Esophagus squamous epithelium (tissue), 4 donors: ENCODE data around the gene DKK3.

Experiments used
- POLR2A ChIP-seq, 4 donors: fragments of 450-650 bp; IDR thresholded peaks; one replicate each; pipeline ENCODE4 v1.6.1; 2017; ENCODE audit warnings: antibody characterized with exemption in 4 of 4, mild to moderate bottlenecking in 4 of 4, moderate library complexity in 3 of 4
- TF ChIP-seq, protein P1 (sequence below), 6 experiments: fragments of 450-650 bp in 4 of 6; fragments of 200-600 bp in 2 of 6; sonication (generic) in 2 of 6; IDR thresholded peaks; one replicate each; pipeline ENCODE4 v1.5.1; 2016 to 2019; ENCODE audit warnings: antibody characterized with exemption in 6 of 6, mild to moderate bottlenecking in 4 of 6, moderate library complexity in 4 of 6

GRCh38 chr11:11952036-11952435 lies 56.4 kb downstream of the DKK3 start:
- TF ChIP-seq, protein P1, sequence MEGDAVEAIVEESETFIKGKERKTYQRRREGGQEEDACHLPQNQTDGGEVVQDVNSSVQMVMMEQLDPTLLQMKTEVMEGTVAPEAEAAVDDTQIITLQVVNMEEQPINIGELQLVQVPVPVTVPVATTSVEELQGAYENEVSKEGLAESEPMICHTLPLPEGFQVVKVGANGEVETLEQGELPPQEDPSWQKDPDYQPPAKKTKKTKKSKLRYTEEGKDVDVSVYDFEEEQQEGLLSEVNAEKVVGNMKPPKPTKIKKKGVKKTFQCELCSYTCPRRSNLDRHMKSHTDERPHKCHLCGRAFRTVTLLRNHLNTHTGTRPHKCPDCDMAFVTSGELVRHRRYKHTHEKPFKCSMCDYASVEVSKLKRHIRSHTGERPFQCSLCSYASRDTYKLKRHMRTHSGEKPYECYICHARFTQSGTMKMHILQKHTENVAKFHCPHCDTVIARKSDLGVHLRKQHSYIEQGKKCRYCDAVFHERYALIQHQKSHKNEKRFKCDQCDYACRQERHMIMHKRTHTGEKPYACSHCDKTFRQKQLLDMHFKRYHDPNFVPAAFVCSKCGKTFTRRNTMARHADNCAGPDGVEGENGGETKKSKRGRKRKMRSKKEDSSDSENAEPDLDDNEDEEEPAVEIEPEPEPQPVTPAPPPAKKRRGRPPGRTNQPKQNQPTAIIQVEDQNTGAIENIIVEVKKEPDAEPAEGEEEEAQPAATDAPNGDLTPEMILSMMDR (IDR thresholded peaks at IDR 0.05): no peak
- TF ChIP-seq POLR2A (IDR thresholded peaks at IDR 0.05): no peak
